ENCODE measurements around the gene LETM1. TPM values are rescaled to one million over a fixed set of nuclear protein-coding genes. Genes with fewer than 3 reads are reported as not detected.
A peak's percentile ranks its signal among the peaks of the same experiment; 100 is the strongest.

Gene LETM1
- total RNA-seq, 1 donor from 2014 or later: 56.1 TPM

DNA sequence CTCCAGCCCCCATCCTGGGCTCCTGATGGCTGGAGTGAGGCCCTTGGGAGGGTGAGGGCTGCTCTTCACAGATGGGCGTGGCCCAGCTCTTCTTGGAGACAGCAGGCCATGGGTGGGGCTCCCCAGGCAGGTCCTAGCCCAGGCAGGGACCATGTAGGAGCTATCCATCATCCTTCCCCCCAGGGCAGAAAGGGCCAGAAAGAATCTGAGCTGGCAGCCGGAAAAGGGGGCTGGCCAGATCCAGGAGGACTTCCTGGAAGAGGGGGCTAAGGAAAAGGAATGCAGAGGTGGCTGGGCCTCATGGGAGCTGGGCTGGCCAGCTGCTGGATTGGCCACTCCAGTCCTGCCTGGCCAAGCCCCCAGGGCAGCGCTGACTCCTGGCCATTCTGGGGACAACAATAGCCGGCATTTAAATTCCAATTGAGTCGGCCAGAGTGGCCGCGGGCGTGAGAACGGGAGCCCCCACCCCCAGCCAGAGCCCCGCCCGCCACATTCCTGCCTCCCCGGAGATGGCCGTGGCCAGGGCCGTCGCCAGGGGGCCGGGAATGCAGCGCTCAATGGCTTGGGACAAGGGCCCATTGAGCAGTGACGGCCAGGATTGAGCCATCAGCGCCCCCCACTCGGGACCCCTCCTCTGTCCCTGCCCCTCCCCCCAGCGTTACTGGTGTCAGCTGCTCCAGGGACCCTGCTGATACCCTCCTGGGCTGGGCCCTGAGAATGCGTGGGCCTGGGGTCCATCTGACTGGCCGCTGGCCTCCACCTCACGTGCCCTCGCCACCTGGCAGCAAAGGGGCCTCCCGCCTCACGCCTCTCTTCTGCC is 77.9 kb downstream of the LETM1 start:
- no peak for DNase-seq (ENCODE audit: low spot score)

GRCh38 chr4:1776521-1777161 is 79.3 kb downstream of the LETM1 start:
- no peak for DNase-seq (ENCODE audit: low spot score)

DNA sequence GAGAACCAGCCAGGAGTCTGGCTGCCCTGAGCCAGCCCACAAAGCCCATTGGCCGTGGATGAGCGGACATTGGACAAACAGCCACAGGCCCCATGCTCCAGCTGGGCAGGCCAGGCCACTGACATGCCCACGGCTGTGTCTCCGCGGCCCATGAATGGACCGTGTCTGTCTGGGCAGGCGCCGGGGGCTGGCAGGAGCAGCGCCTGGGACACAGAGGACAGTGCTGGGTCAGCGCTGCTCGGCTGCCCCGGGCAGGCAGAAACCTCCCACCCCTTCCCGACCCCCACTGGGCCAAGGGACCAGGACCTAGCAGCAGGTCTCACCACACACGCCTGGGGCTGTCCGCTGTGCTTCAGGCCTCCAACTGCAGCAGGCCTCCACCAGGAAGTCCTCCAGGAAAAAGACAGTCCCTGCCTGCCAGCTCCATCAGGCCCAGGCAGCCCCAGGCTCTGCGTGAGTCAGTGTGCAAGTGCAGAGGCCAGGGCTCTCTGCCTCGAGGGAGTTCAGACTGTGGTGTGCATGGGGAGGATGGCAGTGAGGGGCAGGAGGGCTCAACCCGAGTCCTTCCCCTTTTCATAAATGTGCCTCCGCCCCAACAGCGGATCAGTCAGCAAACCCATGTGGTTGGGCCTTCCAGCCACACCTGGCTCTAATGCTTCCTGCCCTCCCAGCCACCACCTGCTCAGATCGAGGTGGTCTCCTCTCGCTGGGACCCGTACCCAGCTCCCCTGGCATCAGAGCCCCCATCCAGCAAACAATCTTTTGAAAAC is 80.0 kb downstream of the LETM1 start:
- DNase-seq (ENCODE audit: low spot score): no peak

DNA sequence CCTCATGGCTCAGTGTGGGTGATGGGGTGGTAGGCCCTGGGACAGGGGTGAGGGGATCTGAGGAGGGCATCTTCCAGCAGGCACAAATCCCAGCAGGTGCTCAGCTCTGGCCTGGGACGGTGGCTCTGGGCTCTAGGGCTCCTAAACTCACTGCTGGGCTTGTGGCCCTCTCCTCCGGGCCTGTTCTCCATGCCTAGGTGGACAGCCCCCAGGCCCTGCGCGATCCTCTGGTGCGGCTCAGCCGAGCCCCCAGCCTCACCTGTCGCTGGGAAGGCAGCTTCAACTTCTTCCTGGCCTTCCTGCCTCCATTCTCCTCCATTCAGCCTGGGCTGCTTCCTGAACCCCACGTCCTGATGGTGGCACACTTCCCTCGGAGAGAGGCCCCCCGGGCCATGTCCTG is 82.2 kb downstream of the LETM1 start:
- DNase-seq (ENCODE audit: low spot score): no peak

DNA sequence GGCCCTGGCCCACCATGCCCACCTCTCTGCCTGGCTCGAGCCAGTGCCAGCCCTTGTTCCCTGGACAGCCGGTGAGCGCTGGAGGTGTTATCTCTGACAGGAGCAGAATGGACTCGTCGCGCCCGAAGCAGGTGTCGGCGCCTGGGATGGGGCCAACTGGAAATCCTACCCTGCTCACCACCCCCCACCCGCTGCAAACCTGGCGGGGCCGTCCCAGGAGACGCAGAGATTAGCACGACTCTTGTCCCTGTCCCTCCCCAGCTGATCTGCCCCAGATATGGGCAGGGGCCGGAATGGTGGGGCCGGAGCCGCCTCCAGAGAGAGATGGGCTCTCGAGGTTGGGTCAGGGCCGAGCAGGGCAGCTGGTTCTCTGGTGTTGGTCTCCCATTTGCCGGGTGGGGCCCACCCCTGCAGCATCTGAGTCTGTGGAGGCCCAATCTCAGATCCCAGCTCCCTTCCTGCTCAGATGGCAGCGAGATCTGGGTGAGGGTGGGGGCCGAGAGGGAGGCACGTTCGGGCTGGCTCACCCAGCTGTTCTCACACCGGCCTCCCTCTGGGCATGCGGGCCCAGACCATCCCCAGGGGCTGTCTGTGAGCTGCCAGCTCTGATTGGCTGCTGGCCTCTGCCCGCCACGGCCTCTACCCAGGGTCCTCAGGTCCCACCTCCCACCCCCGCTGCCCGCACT is 83.0 kb downstream of the LETM1 start:
- peak; percentile 72 for DNase-seq (ENCODE audit: low spot score)

DNA sequence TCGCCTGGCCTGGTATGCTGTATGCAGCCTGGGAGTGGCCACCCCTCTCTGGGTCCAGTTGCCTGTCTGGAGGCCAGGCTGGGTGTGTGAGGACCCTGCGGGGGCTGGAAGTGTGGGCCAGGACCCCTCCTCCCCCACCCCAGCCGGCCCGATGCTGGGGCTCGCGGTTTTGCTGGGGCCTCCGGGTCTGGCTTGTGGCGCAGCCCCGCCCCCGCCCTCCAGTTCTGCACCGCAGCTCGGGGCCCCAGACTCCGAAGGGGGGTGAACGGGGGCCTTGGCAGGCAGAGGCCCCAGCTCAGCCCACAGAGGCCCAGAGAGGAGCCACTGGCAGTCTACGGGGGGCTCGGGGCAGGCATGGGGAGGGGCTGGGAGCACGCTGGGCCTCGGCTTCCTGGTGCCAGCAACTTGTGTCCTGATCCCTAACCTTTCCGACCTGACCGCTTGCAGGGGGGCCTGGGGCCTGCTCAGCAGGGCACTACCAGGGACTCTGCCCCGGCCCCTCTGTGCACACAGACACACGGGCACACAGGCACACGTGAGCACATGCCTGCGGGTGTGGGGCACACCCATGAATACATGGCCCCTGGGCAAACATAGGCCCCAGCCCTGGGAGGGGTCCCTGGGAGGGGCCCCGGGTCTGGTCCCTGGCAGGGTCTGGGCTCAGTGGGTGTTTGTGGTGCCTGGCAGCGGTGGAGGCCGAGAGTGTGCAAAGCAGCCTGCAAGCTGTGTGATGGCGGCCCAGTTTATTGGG is 84.2 kb downstream of the LETM1 start:
- DNase-seq (ENCODE audit: low spot score): no peak

DNA sequence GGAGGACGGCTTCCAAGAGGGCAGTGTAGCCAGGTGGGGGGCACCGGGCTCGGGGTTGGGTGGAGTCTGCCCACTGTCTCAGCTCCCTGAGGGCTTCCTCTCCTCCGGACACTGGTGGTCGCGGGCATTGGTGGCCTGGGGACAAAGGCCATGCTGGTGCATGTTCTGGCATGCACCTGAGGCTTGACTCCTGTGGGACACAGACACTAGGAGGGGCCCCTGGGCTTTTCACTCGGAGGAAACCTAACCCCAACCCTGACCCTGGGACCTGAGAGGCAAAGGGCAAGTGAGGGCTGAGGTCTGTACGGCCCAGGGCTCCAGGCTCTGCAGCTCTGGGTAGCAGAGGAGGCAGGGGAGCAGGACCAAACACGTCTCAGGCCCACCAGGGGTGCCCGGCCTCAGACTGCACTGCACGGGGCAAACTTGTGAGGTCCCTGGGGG is 85.1 kb downstream of the LETM1 start:
- DNase-seq (ENCODE audit: low spot score): no peak

- DNase-seq (ENCODE audit: low spot score): no peak
Observed at GRCh38 chr4:1770245-1770644, 85.7 kb downstream of the LETM1 start.

DNA sequence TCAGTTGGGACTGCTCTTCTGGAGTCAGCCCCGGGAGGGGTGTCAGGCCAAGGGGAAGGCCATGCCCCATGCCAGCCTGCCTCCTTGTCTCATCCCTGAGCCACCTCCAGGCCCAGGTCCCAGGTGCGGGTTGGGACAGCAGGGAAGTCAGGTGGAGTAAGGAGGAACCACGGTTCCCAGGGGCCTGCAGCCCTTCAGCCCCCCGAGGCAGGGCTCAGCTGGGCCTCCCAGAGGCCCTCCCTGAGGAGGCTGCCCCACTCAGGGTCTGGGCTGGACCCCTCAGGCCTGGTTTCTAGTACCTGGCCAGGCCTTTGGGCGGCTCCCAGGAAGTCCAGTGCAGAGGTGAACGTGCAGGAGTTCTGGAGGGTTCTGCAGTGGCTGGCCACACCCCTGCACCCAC is 86.3 kb downstream of the LETM1 start:
- DNase-seq (ENCODE audit: low spot score): no peak

DNA sequence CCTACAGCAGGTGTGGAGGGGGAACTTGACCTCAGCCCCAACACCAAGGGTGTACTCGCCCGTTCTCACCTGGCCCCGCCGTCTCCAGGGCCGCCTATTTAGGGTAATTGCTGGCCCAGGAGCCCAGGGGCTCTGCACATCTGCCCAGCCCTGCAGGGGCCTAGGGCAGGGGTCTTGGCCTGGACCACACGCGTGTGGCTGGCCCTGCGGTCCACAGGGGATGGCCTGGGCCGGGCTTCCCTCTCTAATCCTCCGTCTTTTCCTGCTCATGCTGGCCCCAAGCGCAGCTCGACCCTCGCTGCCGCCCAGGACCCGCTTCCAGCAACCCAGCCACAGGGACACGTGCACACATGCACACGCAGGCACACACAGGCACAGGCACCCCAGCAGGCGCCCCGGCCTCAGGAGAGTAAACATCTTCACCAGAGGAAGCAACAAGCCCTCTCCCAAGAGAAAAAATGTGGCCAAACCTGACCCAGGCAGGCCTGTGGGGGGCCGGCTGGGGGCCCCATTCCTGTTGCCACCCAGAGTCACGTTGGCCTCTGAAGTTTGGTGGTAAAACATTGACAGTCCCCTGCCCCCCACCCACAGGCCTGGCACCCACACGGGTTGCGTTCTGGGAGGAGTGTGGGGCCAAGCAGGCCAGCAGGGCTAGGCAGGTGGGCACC is 87.5 kb downstream of the LETM1 start:
- DNase-seq (ENCODE audit: low spot score): peak; percentile 89

- DNase-seq (ENCODE audit: low spot score): no peak
Observed at GRCh38 chr4:1767770-1768366, 88.1 kb downstream of the LETM1 start.

DNA sequence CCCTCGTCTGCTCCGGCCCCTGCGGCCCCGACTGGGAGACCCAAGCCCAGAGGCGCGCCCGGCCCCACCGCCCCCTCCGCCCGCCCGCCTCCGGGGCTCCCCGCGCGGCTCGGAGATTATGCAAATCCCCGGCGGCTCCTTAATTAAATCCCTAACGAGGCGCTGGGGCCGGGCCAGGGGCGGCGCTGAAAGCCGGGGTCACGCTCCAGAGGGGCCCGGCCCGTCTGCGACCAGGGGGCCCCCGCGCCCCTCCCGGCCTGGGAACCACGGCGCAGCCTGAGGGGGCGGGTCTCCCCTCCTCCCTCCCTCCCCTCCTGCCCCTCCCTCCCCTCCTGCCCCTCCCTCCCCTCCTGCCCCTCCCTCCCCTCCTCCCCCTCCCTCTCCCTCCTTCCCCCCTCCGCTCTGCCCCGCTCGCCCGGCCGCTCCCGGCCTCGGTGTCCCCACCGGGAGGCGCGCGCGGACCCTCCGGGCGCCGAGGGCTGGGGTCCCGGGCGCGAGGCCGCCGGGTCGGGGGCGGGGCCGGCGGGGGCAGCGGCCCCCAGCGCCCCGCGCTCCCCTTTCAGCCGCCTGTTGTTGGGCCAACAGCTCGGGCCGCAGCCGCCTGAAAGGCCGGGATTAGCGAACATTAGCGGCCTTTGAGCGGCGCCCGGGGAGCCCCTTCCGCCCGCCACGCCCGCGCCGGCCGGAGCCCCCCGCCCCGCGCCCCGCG is 88.7 kb downstream of the LETM1 start:
- no peak for DNase-seq (ENCODE audit: low spot score)

DNA sequence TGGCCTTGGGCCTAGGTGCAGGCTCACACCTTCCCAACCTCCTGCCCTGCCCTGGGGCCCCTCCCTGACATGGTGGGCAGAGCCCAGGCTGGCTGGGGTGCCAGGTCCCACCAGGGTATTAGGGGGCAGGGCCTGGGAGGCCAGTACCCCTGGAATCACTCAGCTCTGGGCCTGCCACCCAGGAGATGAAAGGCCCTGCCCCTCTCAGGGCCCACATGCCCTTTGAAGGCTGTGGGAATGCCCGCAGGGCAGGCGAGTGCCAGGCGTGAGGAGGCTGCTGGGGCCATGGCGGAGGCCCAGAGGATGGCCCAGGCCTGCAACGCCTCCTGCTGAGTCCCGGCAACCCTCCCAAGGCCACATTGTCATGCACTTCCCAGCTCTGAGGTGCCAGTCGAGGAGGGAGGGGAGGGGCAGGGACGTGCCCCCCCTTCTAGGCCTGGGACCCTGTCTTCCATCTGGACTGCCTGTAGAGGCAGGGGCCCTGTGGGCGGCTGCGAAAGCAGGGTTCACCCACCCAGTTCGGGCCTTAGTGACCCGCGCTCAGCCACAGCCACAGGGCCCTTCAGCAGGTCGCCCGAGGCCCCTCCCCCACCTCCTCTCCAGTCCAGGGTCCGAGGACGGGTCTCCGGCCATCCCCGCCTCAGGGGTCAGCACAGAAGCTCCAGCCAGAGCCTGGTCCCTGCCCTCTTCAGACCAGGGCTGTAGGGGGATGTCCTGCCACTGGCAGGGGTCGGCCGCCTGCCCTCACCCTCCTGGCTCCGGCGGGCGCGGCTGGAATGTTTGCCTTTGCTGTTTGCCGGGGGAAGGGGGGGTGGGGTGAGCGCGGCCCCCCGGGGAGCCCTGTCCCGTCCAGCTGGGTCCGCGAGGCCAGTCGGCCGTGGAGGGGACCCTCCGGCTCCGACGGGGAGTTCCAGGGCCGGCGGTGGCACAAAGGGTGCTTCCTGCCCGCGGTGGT is 89.6 kb downstream of the LETM1 start:
- no peak for DNase-seq (ENCODE audit: low spot score)

DNA sequence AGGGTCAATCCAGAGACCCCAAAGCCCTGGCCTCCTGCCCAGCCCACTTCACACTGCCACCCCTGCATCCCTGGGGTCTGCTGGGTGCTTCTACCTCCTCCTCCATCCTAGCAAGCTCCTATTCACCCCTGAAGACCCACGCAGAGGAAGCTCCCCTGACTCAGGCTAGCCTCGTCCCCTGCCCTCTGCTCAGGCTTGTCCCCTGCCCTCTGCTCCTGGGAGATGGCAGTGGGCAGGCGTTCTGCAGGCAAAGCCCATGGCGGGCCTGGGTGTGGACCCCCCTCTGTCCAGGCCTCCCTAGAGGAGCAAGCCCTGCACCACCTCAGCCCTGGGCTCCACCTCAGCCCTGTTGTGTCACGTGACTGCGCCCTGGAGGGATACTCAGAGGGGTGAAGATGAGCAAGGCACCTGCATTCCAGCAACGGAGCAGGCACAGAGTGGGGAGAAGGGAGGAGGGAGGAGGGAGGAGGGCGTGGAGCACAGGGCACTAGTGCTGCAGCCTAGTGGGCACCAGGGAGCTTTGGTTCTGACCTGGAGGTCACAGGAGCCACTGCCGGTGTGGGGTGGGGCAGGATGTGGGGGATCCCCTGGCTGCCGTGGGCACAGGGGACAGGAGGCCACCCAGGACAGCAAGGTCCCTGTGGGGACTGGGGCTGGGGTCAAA is 90.4 kb downstream of the LETM1 start:
- DNase-seq (ENCODE audit: low spot score): no peak

DNA sequence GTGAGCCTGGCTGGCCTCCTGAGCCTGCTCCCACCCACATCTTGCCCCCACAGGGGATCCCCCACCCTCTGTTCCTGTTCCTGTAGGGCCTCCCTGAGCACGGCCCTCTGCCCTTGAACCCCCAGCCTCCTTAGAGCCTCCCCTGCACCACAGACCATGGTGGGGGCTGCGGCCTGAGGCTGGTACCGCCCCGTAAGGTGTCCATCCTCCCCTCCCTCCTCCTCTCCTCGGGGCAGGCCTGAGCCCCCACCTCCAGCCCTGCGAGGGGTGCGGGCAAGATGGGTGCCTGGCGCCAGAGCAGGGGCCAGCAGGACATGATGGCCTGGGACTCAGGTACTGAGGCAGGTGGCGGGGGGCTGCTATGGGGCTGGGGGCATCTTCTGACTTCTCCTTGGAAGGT is 91.3 kb downstream of the LETM1 start:
- DNase-seq (ENCODE audit: low spot score): no peak

- no peak for DNase-seq (ENCODE audit: low spot score)
Observed at GRCh38 chr4:1763550-1764080, 92.3 kb downstream of the LETM1 start.

DNA sequence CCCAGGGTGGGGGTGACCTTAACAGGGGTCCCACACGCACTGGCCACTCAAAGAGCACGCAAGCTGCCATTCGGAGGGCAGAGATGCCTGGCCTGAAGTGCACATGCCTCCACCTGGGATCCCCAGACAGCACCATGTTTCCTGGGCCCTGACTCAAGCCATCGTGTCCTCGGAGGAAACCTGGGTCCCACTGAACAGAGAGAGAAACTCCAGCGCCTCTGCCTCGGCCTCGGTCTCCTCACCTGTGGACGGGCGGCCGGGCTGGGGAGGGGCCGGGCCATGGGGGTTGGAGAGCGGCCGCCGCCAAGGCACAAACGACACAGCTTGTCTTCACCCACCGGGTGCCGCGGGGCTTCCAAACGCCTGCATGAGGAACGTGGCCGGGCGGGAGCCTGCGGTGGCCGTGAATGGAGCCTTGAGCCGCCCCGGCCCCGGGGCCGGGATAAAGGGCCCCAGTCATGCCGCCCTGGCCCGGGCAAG is 92.8 kb downstream of the LETM1 start:
- DNase-seq (ENCODE audit: low spot score): no peak

Data from ureter (tissue), 1 donor.